MM.1S (cell line): ENCODE data around the gene MSI2.

Source experiments
- DNase-seq: peaks from one replicate; pipeline ENCODE4 v3.0.0-alpha.2; 2015
- H2AFZ ChIP-seq: fragments of 300-600 bp; sonication (generic); 2 replicates; pipeline ENCODE4 v1.6.0; 2016; ENCODE audit warnings: antibody characterized with exemption, low read length
- H3F3A ChIP-seq: fragments of 300-600 bp; sonication (generic); 2 replicates; pipeline ENCODE4 v1.6.1; 2016; ENCODE audit warnings: mild to moderate bottlenecking, antibody characterized with exemption, low read length, moderate library complexity, mixed read lengths; ENCODE audit not compliant: insufficient read depth
- H3K27ac ChIP-seq: fragments of 300-600 bp; sonication (generic); 2 replicates; pipeline ENCODE4 v1.5.1; 2016; ENCODE audit warnings: mild to moderate bottlenecking, low read length
- H3K27me3 ChIP-seq: fragments of 300-600 bp; sonication (generic); replicated peaks from 2 replicates; pipeline ENCODE4 v1.6.0; 2016; ENCODE audit warnings: low read length; ENCODE audit not compliant: insufficient read depth
- H3K36me3 ChIP-seq: fragments of 300-600 bp; sonication (generic); replicated peaks from 2 replicates; pipeline ENCODE4 v1.6.1; 2016; ENCODE audit warnings: mild to moderate bottlenecking, low read length, mixed read lengths; ENCODE audit not compliant: insufficient read depth
- H3K4me1 ChIP-seq: fragments of 300-600 bp; sonication (generic); 2 replicates; pipeline ENCODE4 v1.6.1; 2016; ENCODE audit warnings: low read length, mixed read lengths
- H3K4me2 ChIP-seq: fragments of 300-600 bp; sonication (generic); 2 replicates; pipeline ENCODE4 v1.6.0; 2016; ENCODE audit warnings: low read depth, low read length
- H3K4me3 ChIP-seq: fragments of 300-600 bp; sonication (generic); 2 replicates; pipeline ENCODE4 v1.5.1; 2016; ENCODE audit warnings: low read length, mixed read lengths
- H3K79me2 ChIP-seq: fragments of 300-600 bp; sonication (generic); 2 replicates; pipeline ENCODE4 v1.6.1; 2016; ENCODE audit warnings: mixed run types, low read length, mixed read lengths
- H3K9ac ChIP-seq: fragments of 300-600 bp; sonication (generic); 2 replicates; pipeline ENCODE4 v1.6.1; 2016; ENCODE audit warnings: low read length, mixed read lengths
- H3K9me2 ChIP-seq: fragments of 300-600 bp; sonication (generic); replicated peaks from 2 replicates; pipeline ENCODE4 v1.6.1; 2016; ENCODE audit warnings: mild to moderate bottlenecking, low read length, mixed read lengths; ENCODE audit not compliant: insufficient read depth
- H3K9me3 ChIP-seq: fragments of 300-600 bp; sonication (generic); replicated peaks from 2 replicates; pipeline ENCODE4 v1.6.1; 2016; ENCODE audit warnings: mild to moderate bottlenecking, low read length, mixed read lengths; ENCODE audit not compliant: insufficient read depth
- H4K20me1 ChIP-seq: fragments of 300-600 bp; sonication (generic); 2 replicates; pipeline ENCODE4 v1.6.1; 2016; ENCODE audit warnings: mild to moderate bottlenecking, low read length, moderate library complexity, mixed read lengths; ENCODE audit not compliant: insufficient read depth
- CTCF ChIP-seq: fragments of 300-600 bp; sonication (generic); IDR thresholded peaks from 2 replicates; pipeline ENCODE4 v1.5.1; 2016; ENCODE audit warnings: antibody characterized with exemption, low read length, mixed read lengths
- EZH2 ChIP-seq: fragments of 300-600 bp; sonication (generic); optimal IDR thresholded peaks from 2 replicates; pipeline ENCODE3; 2017; ENCODE audit warnings: low read depth, mild to moderate bottlenecking, antibody characterized with exemption, low read length, mixed read lengths
- EZH2phosphoT487 ChIP-seq: fragments of 300-600 bp; sonication (generic); IDR thresholded peaks from 2 replicates; pipeline ENCODE4 v1.6.1; 2018; ENCODE audit warnings: antibody characterized with exemption, low read length

MSI2 gene

GRCh38 chr17:57372156-57372555, 115.8 kb downstream of the MSI2 start:
- no peak overlapping the region for H2AFZ ChIP-seq
- H3K79me2 ChIP-seq: peaks cover 80% of the 10 kb centered on the region
- no peak overlapping the region for H3K4me2 ChIP-seq
- no peaks in the 10 kb centered on the region for H3K9me2 ChIP-seq
- H3K4me1 ChIP-seq: peaks cover 25% of the 10 kb centered on the region
- DNase-seq: no peak
- no peak overlapping the region for H3K9ac ChIP-seq
- H3K27me3 ChIP-seq: no peaks in the 10 kb centered on the region
- no peaks in the 10 kb centered on the region for H3K9me3 ChIP-seq
- no peak overlapping the region for H3K27ac ChIP-seq
- H3F3A ChIP-seq: peaks cover 13% of the 10 kb centered on the region
- H4K20me1 ChIP-seq: no peaks in the 10 kb centered on the region
- H3K4me3 ChIP-seq: no peak overlapping the region
- no peak for TF ChIP-seq EZH2
- no peak for TF ChIP-seq EZH2phosphoT487
- TF ChIP-seq CTCF: no peak
- no peaks in the 10 kb centered on the region for H3K36me3 ChIP-seq

- H3K79me2 ChIP-seq: peaks cover 76% of the 10 kb centered on the region
- no peak overlapping the region for H3K4me3 ChIP-seq
- H3K9me2 ChIP-seq: no peaks in the 10 kb centered on the region
- DNase-seq: no peak
- peaks cover 9% of the 10 kb centered on the region for H3F3A ChIP-seq
- no peaks in the 10 kb centered on the region for H3K27me3 ChIP-seq
- no peak overlapping the region for H2AFZ ChIP-seq
- no peaks in the 10 kb centered on the region for H4K20me1 ChIP-seq
- TF ChIP-seq EZH2: no peak
- TF ChIP-seq EZH2phosphoT487: no peak
- TF ChIP-seq CTCF: no peak
- no peaks in the 10 kb centered on the region for H3K9me3 ChIP-seq
- peaks cover 17% of the 10 kb centered on the region for H3K4me1 ChIP-seq
- H3K9ac ChIP-seq: no peak overlapping the region
- H3K27ac ChIP-seq: no peak overlapping the region
- no peaks in the 10 kb centered on the region for H3K36me3 ChIP-seq
- H3K4me2 ChIP-seq: no peak overlapping the region
These were observed 116.7 kb downstream of the MSI2 start for GRCh38 chr17:57373048-57373447.

- no peaks in the 10 kb centered on the region for H4K20me1 ChIP-seq
- no peaks in the 10 kb centered on the region for H3K36me3 ChIP-seq
- TF ChIP-seq EZH2phosphoT487 (no peak), CTCF (no peak), EZH2 (no peak)
- no peak overlapping the region for H3K4me3 ChIP-seq
- peaks cover 72% of the 10 kb centered on the region for H3K79me2 ChIP-seq
- no peak for DNase-seq
- H3K4me2 ChIP-seq: no peak overlapping the region
- H3K27ac ChIP-seq: no peak overlapping the region
- H2AFZ ChIP-seq: no peak overlapping the region
- no peaks in the 10 kb centered on the region for H3K9me2 ChIP-seq
- H3K4me1 ChIP-seq: peaks cover 10% of the 10 kb centered on the region
- H3F3A ChIP-seq: peaks cover 2% of the 10 kb centered on the region; the same call in 1 of the 2 replicates
- no peak overlapping the region for H3K9ac ChIP-seq
- H3K27me3 ChIP-seq: no peaks in the 10 kb centered on the region
- H3K9me3 ChIP-seq: no peaks in the 10 kb centered on the region
These were observed 117.4 kb downstream of the MSI2 start for GRCh38 chr17:57373756-57374155.
